ENCODE data around the gene PLIN5.

The PLIN5 gene

GRCh38 chr19:4521888-4522242, 13.2 kb downstream of the PLIN5 start:
- no peak overlapping the region for H3K4me3 ChIP-seq (ENCODE audit: insufficient read depth, low read depth, low read length)
- no peaks in the 10 kb centered on the region for H3K36me3 ChIP-seq (ENCODE audit: control insufficient read depth, insufficient read depth, low read length)
- no peaks in the 10 kb centered on the region for H3K9me3 ChIP-seq (ENCODE audit: control insufficient read depth, low read length)
- no peak overlapping the region for H3K27ac ChIP-seq (ENCODE audit: insufficient read depth, low read depth, low read length, poor library complexity, severe bottlenecking)
- H3K4me1 ChIP-seq (ENCODE audit: control insufficient read depth, insufficient read depth, low read length), result no peaks in the 10 kb centered on the region
- 84 to 88% methylated on average over 5 of the region's 5 CpGs for WGBS, 2 experiments
- H3K27me3 ChIP-seq (ENCODE audit: control insufficient read depth, insufficient read depth, low read length, poor library complexity, severe bottlenecking), result no peaks in the 10 kb centered on the region

GRCh38 chr19:4521170-4521887, 13.7 kb downstream of the PLIN5 start:
- Histone ChIP-seq H3K9me3 (ENCODE audit: control insufficient read depth, low read length) (no peaks in the 10 kb centered on the region), H3K4me1 (ENCODE audit: control insufficient read depth, insufficient read depth, low read length) (peaks cover 4% of the 10 kb centered on the region), H3K27me3 (ENCODE audit: control insufficient read depth, insufficient read depth, low read length, poor library complexity, severe bottlenecking) (no peaks in the 10 kb centered on the region), H3K36me3 (ENCODE audit: control insufficient read depth, insufficient read depth, low read length) (no peaks in the 10 kb centered on the region), H3K27ac (ENCODE audit: insufficient read depth, low read depth, low read length, poor library complexity, severe bottlenecking) (no peak overlapping the region), H3K4me3 (ENCODE audit: insufficient read depth, low read depth, low read length) (no peak overlapping the region)
- WGBS, 2 experiments, result 89% methylated on average over 11 of the region's 11 CpGs

- H3K4me3 ChIP-seq (ENCODE audit: insufficient read depth, low read depth, low read length), result no peak overlapping the region
- H3K27me3 ChIP-seq (ENCODE audit: control insufficient read depth, insufficient read depth, low read length, poor library complexity, severe bottlenecking), result no peaks in the 10 kb centered on the region
- WGBS, 2 experiments, result 87 to 88% methylated on average over 9 of the region's 9 CpGs
- H3K4me1 ChIP-seq (ENCODE audit: control insufficient read depth, insufficient read depth, low read length), result peaks cover 5% of the 10 kb centered on the region
- H3K9me3 ChIP-seq (ENCODE audit: control insufficient read depth, low read length), result no peaks in the 10 kb centered on the region
- no peaks in the 10 kb centered on the region for H3K36me3 ChIP-seq (ENCODE audit: control insufficient read depth, insufficient read depth, low read length)
- H3K27ac ChIP-seq (ENCODE audit: insufficient read depth, low read depth, low read length, poor library complexity, severe bottlenecking), result no peak overlapping the region
These were observed 15.3 kb downstream of the PLIN5 start for GRCh38 chr19:4519521-4520277.

GRCh38 chr19:4519172-4519496, 15.9 kb downstream of the PLIN5 start:
- Histone ChIP-seq H3K36me3 (ENCODE audit: control insufficient read depth, insufficient read depth, low read length) (no peaks in the 10 kb centered on the region), H3K4me3 (ENCODE audit: insufficient read depth, low read depth, low read length) (no peak overlapping the region), H3K27me3 (ENCODE audit: control insufficient read depth, insufficient read depth, low read length, poor library complexity, severe bottlenecking) (no peaks in the 10 kb centered on the region), H3K9me3 (ENCODE audit: control insufficient read depth, low read length) (no peaks in the 10 kb centered on the region), H3K4me1 (ENCODE audit: control insufficient read depth, insufficient read depth, low read length) (peaks cover 5% of the 10 kb centered on the region), H3K27ac (ENCODE audit: insufficient read depth, low read depth, low read length, poor library complexity, severe bottlenecking) (no peak overlapping the region)
- 93 to 96% methylated on average over 6 of the region's 6 CpGs for WGBS, 2 experiments

GRCh38 chr19:4518345-4519171, 16.5 kb downstream of the PLIN5 start, which contains the start of gene PLIN4:
Gene PLIN4 (minus strand): TSS chr19:4518486. CDS start chr19:4518272, 214 bp downstream.
- Histone ChIP-seq H3K4me1 (ENCODE audit: control insufficient read depth, insufficient read depth, low read length) (peaks cover 5% of the 10 kb centered on the region), H3K36me3 (ENCODE audit: control insufficient read depth, insufficient read depth, low read length) (no peaks in the 10 kb centered on the region), H3K4me3 (ENCODE audit: insufficient read depth, low read depth, low read length) (no peak within 1 kb of the TSS), H3K9me3 (ENCODE audit: control insufficient read depth, low read length) (no peaks in the 10 kb centered on the region), H3K27me3 (ENCODE audit: control insufficient read depth, insufficient read depth, low read length, poor library complexity, severe bottlenecking) (no peaks in the 10 kb centered on the region), H3K27ac (ENCODE audit: insufficient read depth, low read depth, low read length, poor library complexity, severe bottlenecking) (no peak within 1 kb of the TSS)
- WGBS, 2 experiments, result 89 to 90% methylated on average over 34 of the region's 34 CpGs

- Histone ChIP-seq H3K27me3 (ENCODE audit: control insufficient read depth, insufficient read depth, low read length, poor library complexity, severe bottlenecking) (no peaks in the 10 kb centered on the region), H3K27ac (ENCODE audit: insufficient read depth, low read depth, low read length, poor library complexity, severe bottlenecking) (no peak overlapping the region), H3K4me3 (ENCODE audit: insufficient read depth, low read depth, low read length) (no peak overlapping the region), H3K4me1 (ENCODE audit: control insufficient read depth, insufficient read depth, low read length) (peaks cover 5% of the 10 kb centered on the region), H3K36me3 (ENCODE audit: control insufficient read depth, insufficient read depth, low read length) (no peaks in the 10 kb centered on the region), H3K9me3 (ENCODE audit: control insufficient read depth, low read length) (no peaks in the 10 kb centered on the region)
- 88 to 92% methylated on average over 24 of the region's 24 CpGs for WGBS, 2 experiments
These were observed 17.5 kb downstream of the PLIN5 start for GRCh38 chr19:4517451-4518057.

GRCh38 chr19:4516939-4517300, 18.1 kb downstream of the PLIN5 start:
- H3K36me3 ChIP-seq (ENCODE audit: control insufficient read depth, insufficient read depth, low read length), result no peaks in the 10 kb centered on the region
- no peak overlapping the region for H3K27ac ChIP-seq (ENCODE audit: insufficient read depth, low read depth, low read length, poor library complexity, severe bottlenecking)
- WGBS, 2 experiments, result 73 to 79% methylated on average over 8 of the region's 8 CpGs
- H3K4me1 ChIP-seq (ENCODE audit: control insufficient read depth, insufficient read depth, low read length), result peaks cover 5% of the 10 kb centered on the region
- H3K27me3 ChIP-seq (ENCODE audit: control insufficient read depth, insufficient read depth, low read length, poor library complexity, severe bottlenecking), result no peaks in the 10 kb centered on the region
- H3K9me3 ChIP-seq (ENCODE audit: control insufficient read depth, low read length), result no peaks in the 10 kb centered on the region
- no peak overlapping the region for H3K4me3 ChIP-seq (ENCODE audit: insufficient read depth, low read depth, low read length)

- H3K36me3 ChIP-seq (ENCODE audit: control insufficient read depth, insufficient read depth, low read length), result no peaks in the 10 kb centered on the region
- H3K9me3 ChIP-seq (ENCODE audit: control insufficient read depth, low read length), result no peaks in the 10 kb centered on the region
- H3K4me3 ChIP-seq (ENCODE audit: insufficient read depth, low read depth, low read length), result no peak overlapping the region
- 75 to 76% methylated on average over 14 of the region's 14 CpGs for WGBS, 2 experiments
- peaks cover 5% of the 10 kb centered on the region for H3K4me1 ChIP-seq (ENCODE audit: control insufficient read depth, insufficient read depth, low read length)
- no peaks in the 10 kb centered on the region for H3K27me3 ChIP-seq (ENCODE audit: control insufficient read depth, insufficient read depth, low read length, poor library complexity, severe bottlenecking)
- no peak overlapping the region for H3K27ac ChIP-seq (ENCODE audit: insufficient read depth, low read depth, low read length, poor library complexity, severe bottlenecking)
These were observed 18.7 kb downstream of the PLIN5 start for GRCh38 chr19:4516199-4516938.

GRCh38 chr19:4515732-4516131, 19.3 kb downstream of the PLIN5 start:
- Histone ChIP-seq H3K27ac (ENCODE audit: insufficient read depth, low read depth, low read length, poor library complexity, severe bottlenecking) (no peak overlapping the region), H3K4me3 (ENCODE audit: insufficient read depth, low read depth, low read length) (no peak overlapping the region), H3K4me1 (ENCODE audit: control insufficient read depth, insufficient read depth, low read length) (peaks cover 5% of the 10 kb centered on the region), H3K9me3 (ENCODE audit: control insufficient read depth, low read length) (no peaks in the 10 kb centered on the region), H3K27me3 (ENCODE audit: control insufficient read depth, insufficient read depth, low read length, poor library complexity, severe bottlenecking) (no peaks in the 10 kb centered on the region), H3K36me3 (ENCODE audit: control insufficient read depth, insufficient read depth, low read length) (no peaks in the 10 kb centered on the region)
- WGBS, 2 experiments, result 90 to 94% methylated on average over 5 of the region's 5 CpGs

All from ectodermal cell (in vitro differentiated cells).